ENCODE data around the gene SCN1A.
"Not testable (repeated sequence)": the region's sequence is repeated elsewhere in the genome, so short reads cannot be mapped to it uniquely, and the experiment has no call there.

The SCN1A gene

DNA sequence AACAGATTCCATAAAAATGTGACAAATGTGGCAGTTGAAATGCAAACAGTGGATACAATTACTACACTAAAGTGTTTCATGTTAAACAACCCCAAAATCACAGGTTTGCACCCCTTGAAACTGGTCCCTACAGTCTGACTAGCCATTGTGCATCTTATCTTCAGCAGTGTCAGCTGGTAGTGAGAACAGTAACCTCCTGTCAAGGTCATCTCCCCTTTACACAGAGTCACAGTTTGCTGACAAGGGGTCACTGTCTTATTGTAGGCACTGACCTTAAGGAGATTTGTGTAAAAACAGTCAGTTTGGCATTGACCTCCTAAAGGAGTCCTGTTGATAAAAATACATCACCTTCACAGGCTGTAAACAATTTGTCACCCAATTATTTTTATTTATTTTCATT lies 137.0 kb downstream of the SCN1A start:
- H3K36me3 ChIP-seq (ENCODE audit: insufficient read depth, low read length): no peaks in the 10 kb centered on the region
- no peak overlapping the region for H3K4me3 ChIP-seq (ENCODE audit: low read depth, low read length)

GRCh38 chr2:165989851-165990250 lies 138.0 kb downstream of the SCN1A start:
- Histone ChIP-seq H2AFZ (ENCODE audit: low read length, unreplicated experiment) (no peak overlapping the region), H3K27me3 (ENCODE audit: insufficient read depth, low read length) (no peaks in the 10 kb centered on the region), H3K4me3 (ENCODE audit: low read depth, low read length) (no peak overlapping the region), H3K4me1 (ENCODE audit: control insufficient read depth, insufficient read depth, low read length, unreplicated experiment) (no peaks in the 10 kb centered on the region), H3K79me2 (ENCODE audit: control insufficient read depth, insufficient read depth, low read length, unreplicated experiment) (no peaks in the 10 kb centered on the region), H3K27ac (ENCODE audit: low read depth, low read length) (no peak overlapping the region), H3K36me3 (ENCODE audit: insufficient read depth, low read length) (no peaks in the 10 kb centered on the region)

More for the DNA sequence above, 137.0 kb downstream of the SCN1A start:
- Histone ChIP-seq H3K27ac (ENCODE audit: low read depth, low read length) (no peak overlapping the region), H2AFZ (ENCODE audit: low read length, unreplicated experiment) (no peak overlapping the region), H3K79me2 (ENCODE audit: control insufficient read depth, insufficient read depth, low read length, unreplicated experiment) (no peaks in the 10 kb centered on the region), H3K27me3 (ENCODE audit: insufficient read depth, low read length) (no peaks in the 10 kb centered on the region), H3K4me1 (ENCODE audit: control insufficient read depth, insufficient read depth, low read length, unreplicated experiment) (no peaks in the 10 kb centered on the region)

GRCh38 chr2:165985120-165985519 lies 142.7 kb downstream of the SCN1A start:
- no peaks in the 10 kb centered on the region for H3K79me2 ChIP-seq (ENCODE audit: control insufficient read depth, insufficient read depth, low read length, unreplicated experiment)
- H2AFZ ChIP-seq (ENCODE audit: low read length, unreplicated experiment): no peak overlapping the region
- no peaks in the 10 kb centered on the region for H3K4me1 ChIP-seq (ENCODE audit: control insufficient read depth, insufficient read depth, low read length, unreplicated experiment)
- H3K27me3 ChIP-seq (ENCODE audit: insufficient read depth, low read length): no peaks in the 10 kb centered on the region
- no peaks in the 10 kb centered on the region for H3K36me3 ChIP-seq (ENCODE audit: insufficient read depth, low read length)
- H3K27ac ChIP-seq (ENCODE audit: low read depth, low read length): no peak overlapping the region
- no peak overlapping the region for H3K4me3 ChIP-seq (ENCODE audit: low read depth, low read length)

DNA sequence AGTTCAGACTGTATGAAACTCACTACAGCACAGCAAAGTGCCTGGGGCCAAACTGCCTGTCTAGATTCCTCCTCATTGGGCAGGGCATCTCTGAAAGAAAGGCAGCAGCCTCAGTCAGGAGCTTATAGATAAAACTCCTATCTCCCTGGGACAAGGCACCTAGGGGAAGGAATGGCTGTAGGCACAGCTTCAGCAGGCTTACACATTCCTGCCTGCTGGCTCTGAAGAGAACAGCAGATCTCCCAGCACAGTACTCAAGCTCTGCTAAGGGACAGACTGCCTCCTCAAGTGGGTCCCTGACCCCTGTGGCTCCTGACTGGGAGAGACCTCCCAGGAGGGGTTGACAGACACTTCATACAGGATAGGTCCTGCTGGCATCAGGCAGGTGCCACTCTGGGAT lies 155.7 kb downstream of the SCN1A start:
- H3K4me1 ChIP-seq (ENCODE audit: control insufficient read depth, insufficient read depth, low read length, unreplicated experiment); H3K79me2 ChIP-seq (ENCODE audit: control insufficient read depth, insufficient read depth, low read length, unreplicated experiment); H3K4me3 ChIP-seq (ENCODE audit: low read depth, low read length); H3K36me3 ChIP-seq (ENCODE audit: insufficient read depth, low read length); H3K27me3 ChIP-seq (ENCODE audit: insufficient read depth, low read length); H2AFZ ChIP-seq (ENCODE audit: low read length, unreplicated experiment); H3K27ac ChIP-seq (ENCODE audit: low read depth, low read length): not testable (repeated sequence)

DNA sequence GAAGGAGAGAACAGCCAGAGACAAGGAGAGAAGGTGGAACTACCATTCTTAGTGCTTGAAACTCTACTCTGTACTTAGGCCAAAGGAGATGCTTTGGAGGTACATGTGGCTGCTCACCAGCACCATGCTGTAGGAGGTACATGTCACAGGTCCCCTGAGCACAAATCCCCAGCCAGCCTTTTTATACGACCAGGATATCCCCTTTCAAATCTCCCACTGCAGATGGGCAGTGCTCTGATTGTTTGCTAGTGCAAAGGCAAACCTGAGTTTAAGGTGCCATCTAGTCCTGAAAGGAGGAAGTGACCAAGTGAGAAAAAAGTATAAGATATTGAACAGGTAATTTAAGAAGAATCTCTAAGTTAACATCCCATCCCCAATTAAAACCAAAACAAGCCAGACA lies 157.2 kb downstream of the SCN1A start:
- Histone ChIP-seq H3K4me1 (ENCODE audit: control insufficient read depth, insufficient read depth, low read length, unreplicated experiment) (no peaks in the 10 kb centered on the region), H3K27me3 (ENCODE audit: insufficient read depth, low read length) (no peaks in the 10 kb centered on the region), H3K79me2 (ENCODE audit: control insufficient read depth, insufficient read depth, low read length, unreplicated experiment) (no peaks in the 10 kb centered on the region), H3K36me3 (ENCODE audit: insufficient read depth, low read length) (no peaks in the 10 kb centered on the region), H3K4me3 (ENCODE audit: low read depth, low read length) (no peak overlapping the region), H2AFZ (ENCODE audit: low read length, unreplicated experiment) (no peak overlapping the region), H3K27ac (ENCODE audit: low read depth, low read length) (no peak overlapping the region)

DNA sequence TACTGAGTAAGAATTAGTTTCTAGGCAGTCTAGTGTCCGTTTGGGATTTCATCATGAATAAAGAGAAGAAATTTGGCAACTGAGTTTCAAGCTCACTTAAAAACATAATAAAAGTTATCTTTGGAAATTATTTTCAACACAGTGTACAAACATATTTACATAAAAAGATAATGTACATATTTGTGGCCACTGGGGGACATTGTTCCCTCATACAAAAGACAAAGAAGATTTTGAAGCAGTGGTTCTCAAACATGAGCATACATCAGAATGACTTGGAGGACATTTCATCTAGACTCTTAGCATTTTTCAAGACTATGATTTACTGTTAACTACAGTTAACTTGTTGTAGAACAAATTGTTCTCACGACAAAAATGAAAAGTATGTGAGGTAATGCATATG lies 158.6 kb downstream of the SCN1A start:
- Histone ChIP-seq H3K27me3 (ENCODE audit: insufficient read depth, low read length) (no peaks in the 10 kb centered on the region), H3K27ac (ENCODE audit: low read depth, low read length) (no peak overlapping the region), H3K4me1 (ENCODE audit: control insufficient read depth, insufficient read depth, low read length, unreplicated experiment) (no peaks in the 10 kb centered on the region), H2AFZ (ENCODE audit: low read length, unreplicated experiment) (peak overlapping the region; percentile 38), H3K79me2 (ENCODE audit: control insufficient read depth, insufficient read depth, low read length, unreplicated experiment) (no peaks in the 10 kb centered on the region), H3K36me3 (ENCODE audit: insufficient read depth, low read length) (no peaks in the 10 kb centered on the region), H3K4me3 (ENCODE audit: low read depth, low read length) (no peak overlapping the region)

DNA sequence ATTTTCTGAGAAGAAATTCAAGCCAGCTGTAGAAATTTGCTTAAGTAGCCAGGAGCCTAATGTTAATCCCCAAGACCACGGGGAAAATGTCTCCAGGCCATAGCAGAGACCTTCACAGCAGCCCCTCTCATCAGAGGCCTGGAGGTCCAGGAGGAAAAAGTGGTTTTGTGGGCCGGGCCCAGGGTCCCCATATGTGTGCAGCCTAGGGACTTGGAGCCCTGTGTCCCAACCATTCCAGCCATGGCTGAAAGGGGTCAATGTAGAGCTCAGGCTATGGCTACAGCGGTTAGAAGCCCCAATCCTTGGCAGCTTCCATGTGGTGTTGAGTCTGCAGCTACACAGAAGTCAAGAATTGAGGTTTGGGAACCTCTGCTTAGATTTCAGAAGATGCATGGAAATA lies 160.1 kb downstream of the SCN1A start:
- H3K27ac ChIP-seq (ENCODE audit: low read depth, low read length): no peak overlapping the region
- no peaks in the 10 kb centered on the region for H3K4me1 ChIP-seq (ENCODE audit: control insufficient read depth, insufficient read depth, low read length, unreplicated experiment)

DNA sequence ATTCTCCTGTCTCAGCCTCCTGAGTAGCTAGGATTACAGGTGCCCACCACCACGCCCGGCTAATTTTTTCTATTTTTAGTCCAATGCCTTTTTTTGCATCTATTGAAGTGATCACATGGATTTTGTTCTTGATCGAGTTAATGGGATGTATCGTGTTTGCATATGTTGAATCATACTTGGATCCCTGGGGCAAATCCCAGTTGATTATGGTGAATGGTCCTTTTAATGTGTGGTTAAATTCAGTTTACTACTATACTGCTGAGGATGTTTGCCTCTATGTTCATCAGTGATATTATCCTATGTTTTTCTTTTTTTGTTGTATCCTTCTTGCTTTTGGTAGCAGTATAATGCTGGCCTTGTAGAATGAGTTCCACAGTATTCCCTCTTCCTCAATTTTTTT lies 166.0 kb downstream of the SCN1A start:
- Histone ChIP-seq H3K27ac (ENCODE audit: low read depth, low read length) (no peak overlapping the region), H3K4me3 (ENCODE audit: low read depth, low read length) (no peak overlapping the region), H3K4me1 (ENCODE audit: control insufficient read depth, insufficient read depth, low read length, unreplicated experiment) (no peaks in the 10 kb centered on the region), H2AFZ (ENCODE audit: low read length, unreplicated experiment) (no peak overlapping the region), H3K36me3 (ENCODE audit: insufficient read depth, low read length) (no peaks in the 10 kb centered on the region), H3K79me2 (ENCODE audit: control insufficient read depth, insufficient read depth, low read length, unreplicated experiment) (no peaks in the 10 kb centered on the region), H3K27me3 (ENCODE audit: insufficient read depth, low read length) (no peaks in the 10 kb centered on the region)

More for the DNA sequence above, 160.1 kb downstream of the SCN1A start:
- Histone ChIP-seq H3K79me2 (ENCODE audit: control insufficient read depth, insufficient read depth, low read length, unreplicated experiment) (no peaks in the 10 kb centered on the region), H2AFZ (ENCODE audit: low read length, unreplicated experiment) (no peak overlapping the region), H3K4me3 (ENCODE audit: low read depth, low read length) (no peak overlapping the region), H3K27me3 (ENCODE audit: insufficient read depth, low read length) (no peaks in the 10 kb centered on the region), H3K36me3 (ENCODE audit: insufficient read depth, low read length) (no peaks in the 10 kb centered on the region)

GRCh38 chr2:165959371-165959770 lies 168.4 kb downstream of the SCN1A start:
- peaks cover 10% of the 10 kb centered on the region for H3K4me1 ChIP-seq (ENCODE audit: control insufficient read depth, insufficient read depth, low read length, unreplicated experiment)
- no peaks in the 10 kb centered on the region for H3K36me3 ChIP-seq (ENCODE audit: insufficient read depth, low read length)
- H3K4me3 ChIP-seq (ENCODE audit: low read depth, low read length): no peak overlapping the region
- H3K27me3 ChIP-seq (ENCODE audit: insufficient read depth, low read length): no peaks in the 10 kb centered on the region
- H3K79me2 ChIP-seq (ENCODE audit: control insufficient read depth, insufficient read depth, low read length, unreplicated experiment): no peaks in the 10 kb centered on the region
- no peak overlapping the region for H2AFZ ChIP-seq (ENCODE audit: low read length, unreplicated experiment)
- no peak overlapping the region for H3K27ac ChIP-seq (ENCODE audit: low read depth, low read length)

DNA sequence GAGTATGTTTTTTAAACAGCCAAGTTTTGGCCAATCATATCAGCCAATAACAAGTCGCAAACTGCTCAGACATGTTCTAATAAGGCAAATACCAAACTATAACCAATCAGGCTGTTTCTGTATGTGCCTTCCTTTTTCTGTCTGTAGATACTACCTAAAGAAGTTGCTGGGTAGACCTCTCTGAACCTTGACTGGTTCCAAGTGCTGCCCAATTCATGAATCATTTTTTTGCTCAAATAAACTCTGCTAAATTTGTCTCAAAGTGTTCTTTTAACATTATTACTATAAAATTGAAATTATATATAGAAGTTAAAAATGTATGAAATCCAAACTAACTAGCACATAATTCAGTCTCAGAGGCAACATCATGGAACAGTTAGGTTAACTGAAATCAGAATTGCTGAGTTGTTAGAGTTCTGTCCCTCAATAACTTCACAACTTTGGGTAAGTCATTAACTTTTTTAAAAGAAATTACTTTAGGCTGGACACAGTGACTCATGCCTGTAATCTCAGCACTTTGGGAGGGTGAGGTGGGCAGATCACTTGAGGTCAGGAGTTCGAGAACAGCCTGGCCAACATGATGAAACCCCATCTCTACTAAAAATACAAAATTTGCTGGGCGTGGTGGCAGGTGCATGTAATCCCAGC lies 169.4 kb downstream of the SCN1A start:
- Histone ChIP-seq H3K36me3 (ENCODE audit: insufficient read depth, low read length) (no peaks in the 10 kb centered on the region), H2AFZ (ENCODE audit: low read length, unreplicated experiment) (no peak overlapping the region), H3K27ac (ENCODE audit: low read depth, low read length) (no peak overlapping the region)

GRCh38 chr2:165957030-165957675 lies 170.7 kb downstream of the SCN1A start:
- Histone ChIP-seq H3K79me2 (ENCODE audit: control insufficient read depth, insufficient read depth, low read length, unreplicated experiment) (peaks cover 12% of the 10 kb centered on the region), H3K27me3 (ENCODE audit: insufficient read depth, low read length) (no peaks in the 10 kb centered on the region), H2AFZ (ENCODE audit: low read length, unreplicated experiment) (no peak overlapping the region), H3K27ac (ENCODE audit: low read depth, low read length) (no peak overlapping the region), H3K36me3 (ENCODE audit: insufficient read depth, low read length) (no peaks in the 10 kb centered on the region), H3K4me3 (ENCODE audit: low read depth, low read length) (no peak overlapping the region), H3K4me1 (ENCODE audit: control insufficient read depth, insufficient read depth, low read length, unreplicated experiment) (peaks cover 15% of the 10 kb centered on the region)

More for the DNA sequence above, 169.4 kb downstream of the SCN1A start:
- H3K4me1 ChIP-seq (ENCODE audit: control insufficient read depth, insufficient read depth, low read length, unreplicated experiment): peaks cover 12% of the 10 kb centered on the region
- H3K27me3 ChIP-seq (ENCODE audit: insufficient read depth, low read length): no peaks in the 10 kb centered on the region
- H3K79me2 ChIP-seq (ENCODE audit: control insufficient read depth, insufficient read depth, low read length, unreplicated experiment): no peaks in the 10 kb centered on the region
- no peak overlapping the region for H3K4me3 ChIP-seq (ENCODE audit: low read depth, low read length)

Measured in ACC112 (cell line).